HUES6 (cell line): ENCODE data around the gene NHS.
"Not testable (repeated sequence)": the region's sequence is repeated elsewhere in the genome, so short reads cannot be mapped to it uniquely, and the experiment has no call there.

ENCODE experiments used
- H3K27ac ChIP-seq: 2 replicates; pipeline ENCODE4 v1.7.0; 2013; ENCODE audit warnings: low read depth, mild to moderate bottlenecking, low read length, inconsistent platforms
- H3K27me3 ChIP-seq: 2 replicates; pipeline ENCODE4 v1.6.1; 2013; ENCODE audit warnings: low read length; ENCODE audit not compliant: control insufficient read depth, insufficient read depth
- H3K36me3 ChIP-seq: 2 replicates; pipeline ENCODE4 v1.6.1; 2013; ENCODE audit warnings: low read length; ENCODE audit not compliant: control insufficient read depth, insufficient read depth
- H3K4me1 ChIP-seq: 2 replicates; pipeline ENCODE4 v1.6.1; 2013; ENCODE audit warnings: low read length; ENCODE audit not compliant: control insufficient read depth, insufficient read depth
- H3K4me3 ChIP-seq: 2 replicates; pipeline ENCODE4 v1.5.1; 2013; ENCODE audit warnings: low read depth, low read length
- H3K9ac ChIP-seq: one replicate; pipeline ENCODE4 v1.6.1; 2013; ENCODE audit warnings: mild to moderate bottlenecking, low read length
- H3K9me3 ChIP-seq: 2 replicates; pipeline ENCODE4 v1.6.1; 2013; ENCODE audit warnings: low read depth, low read length; ENCODE audit not compliant: control insufficient read depth, insufficient read depth

Gene NHS

GRCh38 chrX:17485391-17485790, 110.4 kb downstream of the NHS start:
- Histone ChIP-seq H3K4me1 (peaks cover 17% of the 10 kb centered on the region), H3K9ac (no peak overlapping the region), H3K9me3 (no peaks in the 10 kb centered on the region), H3K27me3 (peaks cover 6% of the 10 kb centered on the region; the same call in 1 of the 2 replicates), H3K4me3 (no peak overlapping the region), H3K27ac (no peak overlapping the region), H3K36me3 (no peaks in the 10 kb centered on the region)

- Histone ChIP-seq H3K4me1 (peaks cover 17% of the 10 kb centered on the region), H3K9me3 (no peaks in the 10 kb centered on the region), H3K27me3 (peaks cover 10% of the 10 kb centered on the region; the same call in 1 of the 2 replicates), H3K27ac (no peak overlapping the region), H3K36me3 (no peaks in the 10 kb centered on the region), H3K9ac (no peak overlapping the region), H3K4me3 (no peak overlapping the region)
Observed at GRCh38 chrX:17488036-17488435, 113.0 kb downstream of the NHS start.

DNA sequence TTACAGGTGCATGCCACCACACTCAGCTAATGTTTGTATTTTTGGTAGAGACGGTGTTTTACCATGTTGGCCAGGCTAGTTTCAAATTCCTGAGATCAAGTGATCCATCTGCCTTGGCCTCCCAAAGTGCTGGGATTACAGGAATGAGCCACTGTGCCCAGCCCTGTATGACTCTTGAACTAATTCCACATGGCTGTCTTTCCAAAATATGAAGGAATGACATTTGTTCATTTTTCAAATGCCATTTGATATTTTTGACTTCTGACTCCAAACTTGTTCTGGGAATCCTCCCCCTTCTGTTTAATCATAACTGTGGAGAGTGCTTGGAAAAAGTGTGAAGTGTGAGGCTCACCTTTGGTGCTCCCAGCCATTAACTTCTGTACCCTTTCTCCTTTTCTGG, 119.2 kb downstream of the NHS start:
- Histone ChIP-seq H3K4me3 (no peak overlapping the region), H3K27ac (no peak overlapping the region), H3K27me3 (peaks cover 7% of the 10 kb centered on the region; the same call in 1 of the 2 replicates), H3K36me3 (no peaks in the 10 kb centered on the region), H3K9ac (no peak overlapping the region), H3K9me3 (no peaks in the 10 kb centered on the region), H3K4me1 (peaks cover 6% of the 10 kb centered on the region)

- Histone ChIP-seq H3K4me3 (no peak overlapping the region), H3K27me3 (peaks cover 7% of the 10 kb centered on the region; the same call in 1 of the 2 replicates), H3K4me1 (peaks cover 15% of the 10 kb centered on the region), H3K36me3 (no peaks in the 10 kb centered on the region), H3K9ac (no peak overlapping the region), H3K9me3 (no peaks in the 10 kb centered on the region), H3K27ac (no peak overlapping the region)
Observed at GRCh38 chrX:17495052-17495451, 120.1 kb downstream of the NHS start.

DNA sequence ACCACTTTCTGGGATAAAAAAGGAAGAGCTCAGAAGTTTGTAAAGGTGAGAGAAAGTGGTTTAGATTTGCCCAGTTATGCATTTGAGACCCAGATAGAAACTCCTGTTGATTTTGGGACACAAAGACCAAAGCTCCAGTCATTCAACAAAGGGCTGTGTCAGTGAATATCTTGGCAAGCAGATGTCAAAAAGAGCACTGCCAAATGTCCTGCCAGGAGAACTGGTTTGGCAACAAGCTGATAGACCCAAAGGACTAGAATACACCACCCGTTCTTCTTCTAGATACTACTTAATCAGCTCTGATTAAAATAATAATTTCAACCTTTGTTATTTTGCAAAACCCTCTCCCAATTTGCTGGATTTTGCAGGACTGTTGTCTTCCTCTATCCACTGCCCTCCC, 121.4 kb downstream of the NHS start:
- H3K4me1 ChIP-seq, result peaks cover 23% of the 10 kb centered on the region
- H3K4me3 ChIP-seq, result no peak overlapping the region
- no peak overlapping the region for H3K9ac ChIP-seq
- no peak overlapping the region for H3K27ac ChIP-seq
- peaks cover 7% of the 10 kb centered on the region; the same call in 1 of the 2 replicates for H3K27me3 ChIP-seq
- no peaks in the 10 kb centered on the region for H3K36me3 ChIP-seq
- no peaks in the 10 kb centered on the region for H3K9me3 ChIP-seq

DNA sequence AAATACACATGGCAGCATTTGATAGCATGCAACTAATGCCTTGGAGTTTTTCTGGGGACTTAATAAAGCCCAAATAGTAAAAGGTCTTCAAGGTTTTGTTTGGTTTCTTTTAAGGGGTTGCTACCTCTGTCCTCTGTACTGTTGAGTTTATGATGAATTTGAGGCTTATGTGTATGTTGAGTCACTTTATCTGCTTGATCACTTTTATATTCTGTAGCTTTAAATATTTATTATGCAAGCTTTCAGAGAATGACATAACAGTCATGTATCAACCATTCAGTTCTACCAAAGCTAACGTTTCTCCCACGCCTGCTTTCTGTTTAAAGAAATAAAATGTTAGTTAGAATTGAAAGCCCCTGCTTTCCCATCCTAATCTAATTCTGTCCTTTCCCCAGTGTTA, 122.2 kb downstream of the NHS start:
- no peaks in the 10 kb centered on the region for H3K9me3 ChIP-seq
- H3K4me3 ChIP-seq, result no peak overlapping the region
- H3K27me3 ChIP-seq, result peaks cover 7% of the 10 kb centered on the region; the same call in 1 of the 2 replicates
- H3K9ac ChIP-seq, result no peak overlapping the region
- H3K4me1 ChIP-seq, result peaks cover 23% of the 10 kb centered on the region
- no peaks in the 10 kb centered on the region for H3K36me3 ChIP-seq
- H3K27ac ChIP-seq, result no peak overlapping the region

GRCh38 chrX:17499512-17499911, 124.5 kb downstream of the NHS start:
- H3K27ac ChIP-seq, result no peak overlapping the region
- H3K4me3 ChIP-seq, result no peak overlapping the region

GRCh38 chrX:17500145-17500579, 125.2 kb downstream of the NHS start:
- Histone ChIP-seq H3K27me3 (no peaks in the 10 kb centered on the region; the same call in 1 of the 2 replicates), H3K36me3 (no peaks in the 10 kb centered on the region), H3K4me1 (peaks cover 23% of the 10 kb centered on the region), H3K9ac (no peak overlapping the region), H3K4me3 (no peak overlapping the region), H3K27ac (no peak overlapping the region), H3K9me3 (no peaks in the 10 kb centered on the region)

More at GRCh38 chrX:17499512-17499911, 124.5 kb downstream of the NHS start:
- H3K9ac ChIP-seq, result no peak overlapping the region
- no peaks in the 10 kb centered on the region; the same call in 1 of the 2 replicates for H3K27me3 ChIP-seq
- H3K9me3 ChIP-seq, result no peaks in the 10 kb centered on the region
- peaks cover 23% of the 10 kb centered on the region for H3K4me1 ChIP-seq
- H3K36me3 ChIP-seq, result no peaks in the 10 kb centered on the region

DNA sequence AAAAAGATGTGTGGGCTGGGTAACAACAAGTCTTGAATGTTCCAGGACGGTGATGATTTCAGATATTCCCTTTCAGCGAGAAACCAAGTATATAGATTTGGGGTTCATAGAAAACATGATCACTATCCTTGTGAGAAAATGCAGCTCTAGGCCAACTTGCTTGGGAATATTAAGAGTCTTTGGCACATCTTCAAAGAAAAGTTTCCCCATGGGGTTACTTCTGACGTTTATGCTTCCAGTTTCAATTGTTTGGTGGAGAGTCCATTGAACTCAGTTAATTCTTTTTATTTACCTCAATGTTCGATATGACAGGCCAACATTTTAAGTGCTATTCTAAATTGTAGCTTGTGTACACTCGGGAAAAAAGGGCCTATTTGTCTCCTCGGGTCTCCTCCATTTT, 126.7 kb downstream of the NHS start:
- H3K4me1 ChIP-seq, result peaks cover 18% of the 10 kb centered on the region
- no peak overlapping the region for H3K27ac ChIP-seq
- no peak overlapping the region for H3K9ac ChIP-seq
- no peaks in the 10 kb centered on the region for H3K36me3 ChIP-seq
- H3K27me3 ChIP-seq, result no peaks in the 10 kb centered on the region; the same call in 1 of the 2 replicates
- peaks cover 9% of the 10 kb centered on the region for H3K9me3 ChIP-seq
- no peak overlapping the region for H3K4me3 ChIP-seq

GRCh38 chrX:17506352-17506751, 131.4 kb downstream of the NHS start:
- not testable (repeated sequence) for H3K36me3 ChIP-seq, H3K27ac ChIP-seq, H3K4me3 ChIP-seq, H3K9ac ChIP-seq, H3K27me3 ChIP-seq, H3K4me1 ChIP-seq
- peaks cover 19% of the 10 kb centered on the region for H3K9me3 ChIP-seq

GRCh38 chrX:17511556-17511955, 136.6 kb downstream of the NHS start:
- Histone ChIP-seq H3K27me3 (no peaks in the 10 kb centered on the region; the same call in 1 of the 2 replicates), H3K36me3 (no peaks in the 10 kb centered on the region), H3K27ac (no peak overlapping the region), H3K9me3 (peaks cover 11% of the 10 kb centered on the region), H3K9ac (no peak overlapping the region), H3K4me3 (no peak overlapping the region), H3K4me1 (peaks cover 13% of the 10 kb centered on the region)
